ENCODE data around the gene TAF1A. TPM values are rescaled to one million over a fixed set of nuclear protein-coding genes. Genes with fewer than 3 reads are reported as not detected.

TAF1A gene
- total RNA-seq, 3 donors from 2014 or later = 4.7 to 6.6 (median 6.0) TPM

DNA sequence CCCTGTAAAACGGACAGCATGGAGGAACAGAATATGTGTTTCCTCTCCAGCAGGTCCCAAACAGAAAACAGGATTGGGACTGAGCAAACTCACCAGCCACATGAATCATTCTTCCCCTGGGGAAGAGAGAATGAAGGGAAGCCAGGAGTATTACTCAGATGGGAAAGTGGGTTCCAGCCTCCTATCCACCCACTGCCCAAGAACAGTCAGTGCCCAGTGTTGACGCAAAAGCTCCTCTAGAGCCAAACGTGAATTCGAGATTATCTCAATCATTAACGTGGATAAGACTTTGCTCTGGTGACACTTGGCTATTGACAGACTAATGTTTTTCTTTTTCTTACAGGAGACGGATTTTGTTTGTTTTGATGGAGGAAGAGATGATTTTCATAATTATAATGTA lies 37.5 kb upstream of the TAF1A start:
- TF ChIP-seq, protein P1, sequence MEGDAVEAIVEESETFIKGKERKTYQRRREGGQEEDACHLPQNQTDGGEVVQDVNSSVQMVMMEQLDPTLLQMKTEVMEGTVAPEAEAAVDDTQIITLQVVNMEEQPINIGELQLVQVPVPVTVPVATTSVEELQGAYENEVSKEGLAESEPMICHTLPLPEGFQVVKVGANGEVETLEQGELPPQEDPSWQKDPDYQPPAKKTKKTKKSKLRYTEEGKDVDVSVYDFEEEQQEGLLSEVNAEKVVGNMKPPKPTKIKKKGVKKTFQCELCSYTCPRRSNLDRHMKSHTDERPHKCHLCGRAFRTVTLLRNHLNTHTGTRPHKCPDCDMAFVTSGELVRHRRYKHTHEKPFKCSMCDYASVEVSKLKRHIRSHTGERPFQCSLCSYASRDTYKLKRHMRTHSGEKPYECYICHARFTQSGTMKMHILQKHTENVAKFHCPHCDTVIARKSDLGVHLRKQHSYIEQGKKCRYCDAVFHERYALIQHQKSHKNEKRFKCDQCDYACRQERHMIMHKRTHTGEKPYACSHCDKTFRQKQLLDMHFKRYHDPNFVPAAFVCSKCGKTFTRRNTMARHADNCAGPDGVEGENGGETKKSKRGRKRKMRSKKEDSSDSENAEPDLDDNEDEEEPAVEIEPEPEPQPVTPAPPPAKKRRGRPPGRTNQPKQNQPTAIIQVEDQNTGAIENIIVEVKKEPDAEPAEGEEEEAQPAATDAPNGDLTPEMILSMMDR (IDR thresholded peaks at IDR 0.05) = no peak
- H3K9me3 ChIP-seq = no peaks in the 10 kb centered on the region
- no peak overlapping the region for H3K4me3 ChIP-seq
- intact Hi-C loops (cut with DNase I, micrococcal nuclease) = no loop called here
- ATAC-seq (no peak), DNase-seq (no peak)
- no peaks in the 10 kb centered on the region for H3K4me1 ChIP-seq (ENCODE audit: low read depth)
- no peaks in the 10 kb centered on the region for H3K36me3 ChIP-seq (ENCODE audit: low read depth)

DNA sequence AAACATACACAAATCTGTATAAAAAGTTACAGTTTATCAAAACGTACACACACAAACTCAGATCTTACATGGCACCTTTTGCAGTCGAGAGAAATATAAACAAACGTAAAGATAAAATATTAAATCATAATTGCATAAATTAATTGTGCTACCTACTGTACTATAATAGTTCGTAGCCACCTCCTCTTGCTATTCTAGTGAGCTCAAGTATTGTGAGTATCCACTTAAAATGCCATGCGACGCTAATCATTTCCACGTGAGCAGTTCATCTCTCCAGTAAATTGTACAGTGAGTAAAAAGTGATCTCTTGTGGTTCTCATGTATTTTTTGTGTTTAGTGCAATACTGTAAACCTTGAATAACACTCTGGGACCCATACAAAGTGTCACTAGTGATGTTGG lies 34.5 kb upstream of the TAF1A start:
- intact Hi-C loops (cut with DNase I, micrococcal nuclease) = no loop called here
- H3K36me3 ChIP-seq (ENCODE audit: low read depth) = no peaks in the 10 kb centered on the region
- DNase-seq (no peak), ATAC-seq (no peak)
- no peaks in the 10 kb centered on the region for H3K9me3 ChIP-seq
- TF ChIP-seq, protein P1 (IDR thresholded peaks at IDR 0.05) = no peak
- H3K4me3 ChIP-seq = no peak overlapping the region
- H3K4me1 ChIP-seq (ENCODE audit: low read depth) = peaks cover 6% of the 10 kb centered on the region

DNA sequence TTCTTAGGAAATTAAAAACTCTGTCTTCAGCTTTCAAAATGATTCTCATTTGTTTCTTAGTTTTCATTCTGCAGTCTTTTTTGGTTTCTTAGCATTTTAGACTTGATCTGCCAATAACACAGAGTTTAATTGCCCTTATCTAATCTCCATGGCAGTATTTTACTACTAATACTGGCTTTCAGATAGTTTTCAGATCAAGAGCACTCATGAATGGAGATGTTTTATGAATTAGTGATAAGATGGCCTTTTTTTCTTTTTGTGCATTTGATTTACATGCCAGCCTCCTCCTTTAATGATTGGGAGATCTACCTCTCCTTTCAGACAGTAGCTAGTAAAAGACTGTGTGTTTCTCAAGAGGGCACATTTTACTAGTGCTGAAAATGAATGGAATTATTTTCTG lies 33.7 kb upstream of the TAF1A start:
- Histone ChIP-seq H3K36me3 (ENCODE audit: low read depth) (no peaks in the 10 kb centered on the region), H3K4me3 (no peak overlapping the region), H3K9me3 (no peaks in the 10 kb centered on the region), H3K4me1 (ENCODE audit: low read depth) (peaks cover 8% of the 10 kb centered on the region)
- intact Hi-C loops (cut with DNase I, micrococcal nuclease) = no loop called here
- TF ChIP-seq, protein P1 (IDR thresholded peaks at IDR 0.05) = no peak
- DNase-seq (no peak), ATAC-seq (no peak)

DNA sequence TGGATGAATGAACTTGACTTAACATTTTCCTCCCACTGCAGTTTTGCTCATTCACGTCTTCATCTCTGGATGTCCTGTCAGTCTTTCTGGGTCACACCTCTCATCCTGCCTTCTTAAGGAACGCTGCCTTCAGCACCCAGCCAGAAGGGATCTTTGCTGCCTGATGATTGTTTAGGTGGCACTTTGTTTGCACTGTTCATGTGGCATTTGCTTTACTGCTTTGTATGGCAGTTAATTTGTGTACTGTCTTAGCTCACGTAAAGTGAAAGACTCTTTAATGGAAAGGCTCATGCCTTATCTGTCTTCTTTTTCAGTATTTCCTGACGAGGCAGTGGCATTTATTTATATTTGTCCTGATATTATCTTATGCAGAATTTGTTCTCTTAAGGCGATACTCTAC lies 33.0 kb upstream of the TAF1A start:
- TF ChIP-seq, protein P1 (IDR thresholded peaks at IDR 0.05) = no peak
- Histone ChIP-seq H3K4me3 (no peak overlapping the region), H3K36me3 (ENCODE audit: low read depth) (no peaks in the 10 kb centered on the region), H3K4me1 (ENCODE audit: low read depth) (peaks cover 8% of the 10 kb centered on the region), H3K9me3 (no peaks in the 10 kb centered on the region)
- DNase-seq = no peak
- intact Hi-C loops (cut with DNase I, micrococcal nuclease) = no loop called here
- ATAC-seq = peak; percentile 28

DNA sequence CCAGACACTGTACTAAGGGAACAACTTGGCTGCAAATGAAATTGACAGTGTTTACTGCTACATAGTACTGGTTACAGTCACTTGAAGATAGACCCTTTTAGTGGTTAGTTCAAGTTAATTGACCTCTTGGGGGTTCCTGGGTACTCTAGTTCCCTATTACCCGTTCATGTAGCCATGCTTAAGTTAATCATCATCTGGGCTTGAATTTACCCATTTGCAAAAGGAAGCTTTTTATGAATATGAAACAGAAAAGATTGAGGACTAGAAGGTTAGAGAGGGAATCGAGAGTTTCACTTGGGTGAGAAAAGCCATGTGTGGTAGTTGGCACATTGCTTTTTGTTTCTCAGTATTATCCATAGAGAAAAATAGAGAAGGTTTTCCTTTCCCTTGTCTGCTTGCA lies 30.8 kb upstream of the TAF1A start:
- no peak for ATAC-seq
- Histone ChIP-seq H3K9me3 (no peaks in the 10 kb centered on the region), H3K4me3 (no peak overlapping the region), H3K36me3 (ENCODE audit: low read depth) (no peaks in the 10 kb centered on the region), H3K4me1 (ENCODE audit: low read depth) (peaks cover 18% of the 10 kb centered on the region)
- TF ChIP-seq, protein P1 (IDR thresholded peaks at IDR 0.05) = no peak
- intact Hi-C loops (cut with DNase I, micrococcal nuclease) = no loop called here
- no peak for DNase-seq

All from mucosa of descending colon (tissue), 3 donors.